Activated CD4-positive, alpha-beta T cell treated with anti-CD3 and anti-CD28 coated beads, Interleukin-2, amount 50 U/mL, for 24 hours (primary cell): ENCODE measurements around the gene GPC6.

Experiments
- DNase-seq, 2 donors: peaks; one replicate each; pipeline ENCODE4 v3.0.0-alpha.2; 2020; ENCODE audit warnings: low read depth in 1 of 2, low spot score in 1 of 2

GPC6 gene

DNA sequence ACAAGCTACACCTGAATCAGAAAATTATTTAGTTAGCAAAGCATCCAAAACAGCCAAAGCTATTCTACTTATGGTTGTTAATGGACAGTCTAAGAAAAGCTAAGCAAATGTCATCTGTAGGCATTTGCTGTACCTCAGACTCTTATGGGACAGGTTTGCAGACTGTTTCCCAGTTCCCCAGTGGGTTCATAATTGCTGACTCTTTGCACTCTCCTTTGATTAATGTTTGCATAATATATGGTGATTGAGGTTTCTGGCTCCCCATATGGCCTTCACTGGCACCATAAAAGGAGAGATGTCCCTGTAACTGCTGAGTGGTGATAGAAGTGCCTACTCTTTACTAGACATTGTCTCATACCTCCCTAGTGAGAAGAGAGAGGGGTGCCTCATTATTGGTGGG, 142.1 kb downstream of the GPC6 start:
- DNase-seq = no peak

DNA sequence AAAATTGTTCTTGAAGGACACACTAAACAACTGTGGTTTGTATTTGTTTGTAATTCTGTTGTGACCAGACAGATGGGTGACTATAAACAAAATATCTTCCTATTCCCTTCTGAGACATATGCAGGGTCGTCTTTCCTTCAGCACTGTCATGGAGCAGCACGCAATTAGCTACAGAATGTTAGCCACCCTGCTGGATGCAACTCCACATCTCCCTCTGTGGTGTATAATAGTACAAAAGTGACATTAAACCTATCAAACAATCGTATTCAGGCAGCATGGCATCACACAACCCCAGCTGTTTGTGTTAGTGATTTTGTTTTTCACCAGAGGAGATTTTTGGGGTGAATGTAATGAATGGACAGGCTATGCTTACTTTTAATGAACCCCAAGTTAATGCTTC, 146.2 kb downstream of the GPC6 start:
- no peak for DNase-seq

DNA sequence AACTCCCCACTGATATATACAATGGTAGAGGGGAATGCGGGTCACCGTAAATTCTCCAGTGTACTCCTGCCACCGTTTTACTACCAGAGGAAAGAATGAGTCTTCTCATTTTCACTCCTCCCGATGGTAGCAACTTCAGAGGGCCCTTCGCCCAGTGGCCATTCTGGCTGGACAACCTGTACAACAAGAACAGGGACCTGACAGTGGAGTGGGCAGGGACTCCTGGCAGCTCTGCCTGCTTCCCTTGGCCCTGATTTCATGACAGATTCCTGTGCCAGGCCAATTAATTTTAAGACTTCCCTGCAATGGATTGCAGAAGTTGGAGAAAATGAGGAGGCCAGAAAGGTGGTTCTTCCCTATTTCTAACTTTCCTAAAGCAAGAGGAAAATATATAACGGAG, 148.9 kb downstream of the GPC6 start:
- DNase-seq = no peak

DNA sequence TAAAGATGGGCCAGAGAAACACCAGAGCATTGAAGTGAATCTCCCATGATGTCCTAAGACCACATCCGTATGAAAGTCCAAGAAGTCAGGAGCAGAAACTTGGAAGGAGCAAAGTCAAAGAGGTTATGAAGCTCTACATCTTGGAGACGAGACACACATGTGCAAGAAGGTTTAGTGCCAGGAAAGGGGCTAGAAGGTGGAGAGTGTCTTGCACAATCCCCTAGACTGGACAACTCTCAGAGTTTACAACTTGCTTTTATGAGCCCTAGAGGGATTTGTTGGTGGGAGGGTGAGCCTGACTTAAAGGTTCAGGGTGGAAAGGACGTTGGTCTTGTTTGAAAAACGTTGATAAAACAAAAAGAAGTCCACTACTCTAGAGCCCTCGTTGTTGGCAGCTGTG, 150.6 kb downstream of the GPC6 start:
- DNase-seq = no peak

DNA sequence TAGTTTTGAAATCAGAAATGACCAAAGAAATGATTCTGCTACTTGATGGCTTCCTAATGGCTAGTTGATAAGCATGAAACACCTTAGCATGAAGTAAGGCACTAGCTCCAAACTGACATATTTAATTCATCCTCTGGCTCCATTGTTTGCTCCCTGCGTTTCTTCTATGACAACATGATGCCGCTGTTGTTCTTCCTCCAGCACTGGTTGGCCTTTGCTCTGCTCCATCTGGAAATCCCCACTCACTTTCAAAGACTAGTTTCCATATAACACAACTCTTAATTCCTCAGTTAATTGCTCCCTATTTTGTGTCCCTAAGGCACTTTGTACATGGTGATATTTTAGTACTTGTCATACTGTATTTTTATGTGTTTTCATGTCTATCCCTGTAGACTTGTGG, 151.6 kb downstream of the GPC6 start:
- DNase-seq = no peak

DNA sequence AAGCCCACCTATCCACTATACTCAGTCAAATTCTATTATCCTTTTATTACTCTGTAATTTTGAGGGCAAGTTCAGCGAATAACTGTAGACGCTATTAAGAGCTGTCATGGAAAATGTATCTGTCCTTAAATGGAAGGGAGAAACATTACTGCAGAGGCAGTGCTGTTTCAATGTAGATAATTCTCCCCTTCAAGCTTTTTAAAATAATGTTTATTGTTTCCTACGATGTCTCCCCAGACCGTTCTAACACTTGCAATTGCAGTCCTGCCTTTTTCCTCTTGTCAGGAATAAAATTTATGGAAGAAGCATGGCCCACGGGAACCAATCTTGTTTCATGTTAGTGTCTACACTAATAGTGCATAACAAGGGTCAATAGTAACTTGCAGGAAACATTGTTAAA, 159.5 kb downstream of the GPC6 start:
- no peak for DNase-seq

DNA sequence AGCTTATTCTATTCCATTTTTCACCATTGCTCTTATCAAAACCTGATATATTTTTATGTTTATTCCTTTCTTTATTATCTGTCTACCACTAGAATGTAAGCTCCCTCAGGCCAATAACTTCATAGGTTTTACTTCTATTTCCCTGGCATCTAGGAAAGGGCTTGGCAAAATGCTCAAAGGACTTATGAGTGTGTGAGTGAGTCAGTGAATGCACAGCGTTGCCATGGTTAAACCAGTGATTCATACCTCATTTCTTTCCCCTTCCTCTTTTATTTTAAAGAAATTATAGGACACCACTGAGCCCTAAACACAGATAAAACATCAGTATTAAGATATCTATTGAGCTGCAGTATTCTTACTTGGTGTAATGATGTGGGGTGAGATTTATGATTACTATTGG, 162.1 kb downstream of the GPC6 start:
- DNase-seq = no peak

DNA sequence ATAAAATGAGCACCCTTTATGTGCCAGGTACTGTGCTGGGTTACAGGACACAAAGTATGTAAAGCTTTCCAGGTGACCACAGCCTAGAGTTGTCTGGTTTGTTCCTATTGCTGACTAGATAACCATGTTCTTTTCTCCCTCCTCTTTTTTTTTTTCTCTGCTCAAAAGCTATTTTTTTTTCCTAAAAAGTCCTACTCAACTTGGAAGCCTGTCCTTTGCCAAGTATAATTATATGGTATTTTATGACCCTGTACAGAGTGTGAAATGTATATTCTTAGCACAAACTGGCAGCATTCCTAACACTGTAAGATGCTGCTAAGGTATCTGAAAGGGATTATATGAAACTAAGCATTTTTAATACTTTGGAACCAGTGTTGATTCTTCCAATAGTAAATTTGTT, 171.0 kb downstream of the GPC6 start:
- DNase-seq = no peak

DNA sequence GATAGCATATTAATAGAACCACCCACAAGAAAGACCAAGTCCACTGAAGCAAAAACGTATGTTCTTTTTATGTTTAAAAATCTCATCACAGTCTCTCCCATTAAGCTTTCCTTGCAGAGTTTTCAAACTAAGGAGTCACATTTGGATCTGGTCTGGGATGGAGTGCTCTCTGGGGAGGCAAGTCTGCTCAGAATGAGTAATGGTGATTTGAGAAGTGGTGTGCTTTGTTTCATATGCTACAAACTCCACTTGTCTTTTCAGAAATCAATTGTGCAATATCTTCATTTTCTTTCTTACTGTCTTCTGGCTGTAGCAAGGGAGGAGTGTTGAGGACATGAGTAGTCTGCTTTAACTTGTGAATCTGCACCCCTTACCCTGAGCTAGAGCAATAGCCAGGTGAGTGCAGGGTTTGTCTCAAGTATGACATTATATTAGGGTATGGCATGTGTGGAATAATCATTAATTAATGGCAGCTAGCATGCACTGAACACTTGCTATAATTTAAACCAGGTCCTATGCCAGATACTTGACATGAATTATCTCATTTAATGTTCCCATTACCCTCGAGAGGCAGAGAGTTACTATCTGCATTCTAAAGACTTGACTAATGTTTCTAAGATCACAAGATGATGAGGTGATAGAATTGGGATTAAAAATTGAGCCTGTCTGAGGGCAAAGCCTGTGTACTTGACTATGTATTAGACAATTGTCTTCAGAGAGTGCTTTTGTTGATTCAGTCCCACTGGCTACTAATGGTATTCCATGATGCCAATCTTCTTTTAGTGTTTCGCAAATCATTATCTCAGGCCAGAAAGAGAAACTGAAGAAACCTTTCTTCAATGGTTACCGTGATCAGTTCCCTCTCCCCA, 171.8 kb downstream of the GPC6 start:
- DNase-seq = no peak

DNA sequence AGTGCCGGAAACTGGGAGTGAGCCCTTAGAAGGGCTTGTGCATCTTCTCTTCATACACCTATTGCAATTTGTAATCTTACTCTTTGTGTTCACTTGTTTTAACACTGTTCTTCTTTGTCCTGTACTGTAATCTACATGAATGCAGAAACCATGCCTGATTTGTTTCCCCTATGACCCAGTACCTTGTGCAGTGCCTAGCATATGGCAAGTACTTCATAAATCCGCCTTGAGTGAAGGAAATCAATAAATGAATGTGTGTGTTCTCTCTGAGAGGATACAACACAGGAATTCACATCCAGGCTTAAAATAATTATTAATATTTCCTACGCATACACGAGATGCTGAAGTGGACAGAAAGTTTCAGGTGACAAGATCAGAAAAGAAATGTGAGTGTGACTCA, 172.6 kb downstream of the GPC6 start:
- no peak for DNase-seq

DNA sequence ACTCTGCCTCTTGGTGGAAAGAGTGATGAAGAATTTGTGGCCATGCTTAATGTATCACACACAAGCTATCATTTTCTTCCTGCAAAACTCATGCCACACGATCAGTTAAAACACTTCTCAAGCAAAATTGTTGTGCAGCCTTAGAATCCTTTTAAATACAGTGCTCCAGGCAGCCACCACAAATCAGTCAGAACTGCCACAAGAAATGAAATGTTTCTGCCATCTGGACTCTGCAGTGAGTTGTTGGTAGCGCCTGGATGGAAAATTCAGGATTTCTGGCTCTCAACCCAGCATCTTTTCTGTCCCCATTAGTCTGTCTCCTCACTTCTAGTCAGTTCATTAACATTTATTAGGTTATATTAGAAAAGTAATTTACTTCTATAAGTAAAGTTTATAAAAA, 179.5 kb downstream of the GPC6 start:
- DNase-seq = no peak

DNA sequence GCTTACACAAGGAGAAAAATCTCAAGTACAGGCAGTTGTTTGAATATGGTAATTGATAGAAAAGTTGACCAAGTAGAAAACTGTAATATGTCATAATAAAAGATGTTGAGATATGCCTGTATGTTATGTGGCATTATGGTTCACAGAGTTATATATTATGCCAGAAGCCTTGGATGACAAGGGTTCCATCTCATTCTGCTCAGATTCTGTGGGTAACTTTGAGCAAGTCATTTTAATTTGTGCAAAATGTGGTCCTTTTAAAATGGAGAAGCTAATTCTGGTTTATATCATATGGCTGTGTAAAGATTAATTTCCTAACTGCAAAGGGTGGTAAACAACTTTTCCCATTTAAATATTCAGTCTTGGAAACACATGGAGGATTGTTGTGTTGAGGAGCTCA, 180.9 kb downstream of the GPC6 start:
- DNase-seq = no peak

DNA sequence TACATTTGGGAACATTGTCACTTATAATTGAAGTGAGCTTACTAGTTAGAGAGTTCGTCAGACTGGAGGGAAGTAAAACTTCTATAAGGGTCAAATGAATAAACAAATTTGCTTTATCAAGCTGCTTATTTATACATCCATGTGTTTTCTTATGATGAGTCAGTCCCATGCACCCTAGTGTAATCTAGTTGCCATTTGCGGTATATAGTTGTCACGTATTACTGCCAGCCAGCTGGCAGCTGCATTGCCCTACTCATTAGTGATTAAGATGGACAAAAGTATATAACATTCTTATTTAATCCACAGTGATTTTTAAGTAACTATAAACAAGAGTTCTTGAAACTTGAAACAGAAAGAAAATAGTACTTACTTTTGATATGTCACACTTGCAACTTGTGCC, 182.4 kb downstream of the GPC6 start:
- DNase-seq = no peak

DNA sequence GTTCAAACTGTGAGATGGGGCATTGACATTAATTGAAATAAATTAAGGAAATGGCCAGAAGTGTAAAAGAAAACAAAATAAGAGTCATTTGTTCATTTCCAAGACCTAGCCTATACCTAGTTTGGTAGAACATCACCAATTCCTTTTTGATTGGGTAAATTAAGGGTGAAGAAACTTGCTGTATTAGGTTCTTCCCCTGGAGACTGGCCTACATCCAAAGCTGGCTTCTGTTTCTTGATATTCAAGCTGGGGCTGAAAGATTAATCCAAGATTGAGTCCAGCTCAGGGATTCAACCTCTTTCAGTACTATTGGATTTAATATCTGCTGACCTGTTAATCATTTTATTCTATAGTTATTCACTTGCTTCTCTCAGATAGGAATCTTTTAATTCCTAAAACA, 183.2 kb downstream of the GPC6 start:
- no peak for DNase-seq

DNA sequence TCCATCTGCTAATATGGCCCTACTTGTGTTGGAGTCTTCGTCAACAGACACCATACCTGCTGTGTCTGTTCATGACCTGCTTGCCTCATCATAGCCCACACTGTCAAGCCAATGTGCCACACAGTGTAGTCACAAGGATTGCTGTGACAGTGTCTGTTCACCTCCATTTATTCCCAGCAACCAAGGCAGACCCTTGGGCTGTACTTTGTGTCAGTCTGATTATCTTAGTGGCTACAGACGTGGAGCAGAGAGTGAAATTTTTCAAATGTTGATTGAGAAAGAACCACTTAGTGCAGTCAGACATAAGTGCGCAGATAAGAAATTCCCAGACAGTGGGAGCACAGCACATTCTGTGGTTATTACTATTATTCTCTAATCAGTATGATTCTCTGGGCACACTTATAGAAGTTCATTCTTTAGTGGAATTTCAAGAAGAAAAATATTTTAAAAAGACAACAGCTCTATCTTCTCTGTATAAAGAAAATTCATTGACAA, 184.6 kb downstream of the GPC6 start:
- DNase-seq = no peak

DNA sequence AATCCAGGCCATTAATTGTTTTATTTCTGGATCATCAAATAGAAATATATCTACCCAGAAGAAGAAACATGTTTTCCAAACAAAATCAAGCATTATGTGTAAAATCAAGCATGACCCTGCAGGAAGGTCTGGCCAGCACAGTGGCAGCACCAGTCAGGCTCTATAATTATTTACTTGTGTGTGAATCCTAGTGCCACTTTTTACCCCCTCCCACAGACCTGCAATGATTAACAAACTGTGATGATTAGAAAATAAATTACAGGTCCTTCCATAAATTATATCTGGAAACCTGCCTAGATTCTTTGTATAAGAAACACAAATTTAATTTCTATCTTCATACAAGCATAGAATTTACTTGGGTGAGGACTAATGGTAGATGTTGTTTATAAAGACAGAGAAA, 186.1 kb downstream of the GPC6 start:
- no peak for DNase-seq

DNA sequence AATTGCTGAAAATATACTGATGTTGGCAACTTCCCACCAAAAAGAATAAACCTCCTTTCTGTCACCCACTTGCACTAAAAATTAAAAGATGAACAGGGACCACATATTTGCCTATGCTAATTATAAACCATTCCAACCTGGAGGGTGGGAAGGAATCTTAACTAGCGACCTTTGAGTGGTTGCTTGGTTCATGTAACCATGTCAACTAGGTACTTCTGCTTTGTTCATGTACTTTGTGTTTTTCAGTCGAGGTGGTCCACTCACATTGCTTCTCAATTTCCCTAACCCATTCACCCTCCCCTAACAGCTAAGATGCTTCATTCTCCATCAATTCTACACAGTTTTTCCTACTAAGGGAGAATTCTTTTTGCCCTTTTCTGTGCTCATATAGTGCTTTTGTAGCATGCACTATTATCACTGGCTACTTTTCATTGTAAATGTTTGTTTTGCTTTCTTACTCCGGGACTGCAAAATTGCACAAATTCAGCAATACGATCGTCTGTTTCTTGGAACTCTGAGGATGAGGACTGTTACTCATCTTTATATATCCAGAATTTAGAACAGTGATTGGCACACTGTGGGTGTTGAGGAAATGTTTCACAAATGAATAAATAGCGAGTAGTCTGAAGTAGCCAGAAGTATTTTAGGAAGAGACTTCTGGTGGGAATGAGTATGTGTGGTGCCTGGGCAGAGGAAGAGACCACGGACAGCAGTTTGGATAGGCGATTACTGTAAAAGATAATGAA, 187.5 kb downstream of the GPC6 start:
- no peak for DNase-seq

DNA sequence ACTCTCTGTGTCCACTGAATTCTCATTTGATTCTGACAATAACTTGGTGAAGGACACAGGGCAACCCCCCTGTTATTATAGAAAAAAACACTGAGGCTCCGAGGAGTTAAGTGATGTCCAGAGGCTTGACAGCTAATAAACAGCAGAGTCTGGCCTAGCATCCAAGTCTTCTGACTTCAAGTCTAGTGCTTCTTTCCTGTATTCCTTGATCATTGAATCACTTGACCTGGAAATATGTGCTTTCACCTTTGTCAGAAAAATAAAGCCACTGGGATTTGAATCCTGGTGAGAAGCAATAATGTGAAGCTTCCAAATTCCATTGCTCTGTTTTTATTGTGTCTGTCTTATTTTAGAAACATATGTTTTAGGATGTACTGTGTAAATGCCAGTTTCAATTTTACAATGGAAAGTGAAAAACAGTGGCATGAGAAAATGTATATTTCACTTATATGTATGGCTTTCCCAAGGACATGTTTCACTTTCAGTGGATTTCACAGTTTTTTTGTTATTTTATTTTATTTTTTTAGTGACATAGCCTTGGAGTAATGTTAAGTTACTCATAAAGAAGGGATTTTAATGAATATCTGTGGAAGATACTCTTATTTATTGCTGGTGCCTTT, 190.2 kb downstream of the GPC6 start:
- no peak for DNase-seq

DNA sequence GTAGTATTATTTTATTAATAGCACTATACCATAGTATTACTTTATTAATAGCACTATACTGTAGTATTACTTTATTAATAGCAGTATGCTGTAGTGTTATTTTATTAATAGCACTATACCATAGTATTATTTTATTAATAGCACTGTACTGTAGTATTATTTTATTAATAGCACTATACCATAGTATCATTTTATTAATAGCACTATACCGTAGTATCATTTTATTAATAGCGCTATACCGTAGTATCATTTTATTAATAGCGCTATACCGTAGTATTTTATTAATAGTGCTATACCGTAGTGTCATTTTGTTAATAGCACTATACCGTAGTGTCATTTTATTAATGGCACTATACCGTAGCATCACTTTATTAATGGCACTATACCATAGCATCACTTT, 191.8 kb downstream of the GPC6 start:
- DNase-seq = no peak

DNA sequence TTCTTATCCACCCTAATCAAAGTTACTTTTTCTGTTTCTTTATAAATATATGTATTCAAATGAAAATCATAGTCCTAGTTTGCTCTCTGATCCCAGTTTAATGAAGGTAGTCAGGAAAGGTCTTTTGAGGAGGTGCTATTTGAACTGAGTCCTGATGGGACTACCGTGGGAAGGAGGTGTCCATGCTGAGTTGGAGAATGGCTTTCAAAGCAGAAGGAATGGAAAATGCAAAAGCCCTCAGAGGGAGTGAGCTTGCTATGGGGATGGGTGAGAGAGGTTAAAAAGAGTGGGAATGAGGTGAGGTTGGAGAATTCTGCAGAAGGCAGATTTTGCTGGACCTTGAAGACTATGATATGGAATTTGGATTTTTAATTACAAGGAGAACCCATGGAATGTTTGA, 193.6 kb downstream of the GPC6 start:
- no peak for DNase-seq

DNA sequence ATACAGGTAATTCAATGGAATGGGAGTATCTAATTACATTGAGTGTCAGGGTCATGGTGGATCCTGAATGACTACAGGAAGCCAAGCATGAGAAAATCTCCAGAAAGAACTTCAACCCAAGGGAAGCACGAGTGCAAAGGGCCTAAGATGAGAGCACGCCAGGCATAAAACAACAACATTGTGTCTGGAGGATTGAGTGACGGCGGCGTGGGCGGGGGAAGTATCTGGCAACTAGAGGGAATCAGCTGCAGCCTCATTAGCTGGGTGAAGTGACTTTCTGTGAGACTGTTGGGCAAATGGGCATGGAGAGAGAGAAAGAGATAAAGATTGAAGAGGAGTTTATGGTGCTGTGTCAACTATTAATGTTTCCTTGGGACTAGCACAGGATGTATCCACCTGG, 194.3 kb downstream of the GPC6 start:
- DNase-seq = no peak

DNA sequence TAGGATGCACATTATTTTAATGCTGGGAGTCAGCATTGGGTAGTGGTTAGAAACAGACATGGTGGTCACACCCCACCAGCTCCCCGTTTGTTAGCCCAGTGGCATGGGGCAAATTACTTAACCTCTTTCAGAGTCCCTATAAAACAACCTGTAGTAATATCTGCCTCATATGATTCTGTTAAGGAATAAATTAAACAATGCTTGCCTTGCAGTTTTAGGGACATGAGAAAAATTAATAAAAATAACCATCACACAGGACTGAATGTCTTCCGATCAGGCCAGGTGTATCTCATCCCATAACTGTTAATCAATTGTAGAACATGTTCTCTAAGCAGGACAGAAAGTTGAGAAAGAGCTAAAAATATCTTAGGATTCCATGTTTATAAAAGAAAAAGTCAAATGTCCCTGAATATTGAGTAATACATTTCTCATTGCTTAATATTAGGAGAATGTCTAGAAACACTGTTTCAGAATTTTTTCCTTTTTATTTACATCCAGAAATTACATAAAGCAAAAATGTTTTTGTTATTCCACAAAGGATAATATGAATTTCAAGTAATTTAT, 196.5 kb downstream of the GPC6 start:
- DNase-seq = no peak
